ENCODE data around the gene COX19.

COX19 gene

GRCh38 chr7:990352-990932 lies 15.1 kb upstream of the COX19 start:
- H3K9me3 Mint-ChIP-seq, result no peaks in the 10 kb centered on the region
- H3K27me3 Mint-ChIP-seq, result peaks cover 3% of the 10 kb centered on the region
- ATAC-seq (no peak), DNase-seq (no peak)
- H3K36me3 Mint-ChIP-seq (ENCODE audit: low read depth), result no peaks in the 10 kb centered on the region
- H3K27ac Mint-ChIP-seq, result no peak overlapping the region
- H3K4me1 Mint-ChIP-seq, result peaks cover 5% of the 10 kb centered on the region
- no peak overlapping the region for H3K4me3 Mint-ChIP-seq

GRCh38 chr7:988963-989529 lies 13.7 kb upstream of the COX19 start:
- H3K27me3 Mint-ChIP-seq, result peaks cover 3% of the 10 kb centered on the region
- no peaks in the 10 kb centered on the region for H3K36me3 Mint-ChIP-seq (ENCODE audit: low read depth)
- no peak for DNase-seq
- H3K9me3 Mint-ChIP-seq, result no peaks in the 10 kb centered on the region
- peaks cover 5% of the 10 kb centered on the region for H3K4me1 Mint-ChIP-seq
- no peak for ATAC-seq
- no peak overlapping the region for H3K27ac Mint-ChIP-seq
- no peak overlapping the region for H3K4me3 Mint-ChIP-seq

- Mint-ChIP-seq H3K4me3 (no peak overlapping the region), H3K9me3 (no peaks in the 10 kb centered on the region), H3K27ac (no peak overlapping the region), H3K27me3 (peaks cover 3% of the 10 kb centered on the region), H3K36me3 (ENCODE audit: low read depth) (no peaks in the 10 kb centered on the region), H3K4me1 (peaks cover 5% of the 10 kb centered on the region)
- no peak for DNase-seq
- no peak for ATAC-seq
Measured at GRCh38 chr7:988426-988911, 13.1 kb upstream of the COX19 start.

DNA sequence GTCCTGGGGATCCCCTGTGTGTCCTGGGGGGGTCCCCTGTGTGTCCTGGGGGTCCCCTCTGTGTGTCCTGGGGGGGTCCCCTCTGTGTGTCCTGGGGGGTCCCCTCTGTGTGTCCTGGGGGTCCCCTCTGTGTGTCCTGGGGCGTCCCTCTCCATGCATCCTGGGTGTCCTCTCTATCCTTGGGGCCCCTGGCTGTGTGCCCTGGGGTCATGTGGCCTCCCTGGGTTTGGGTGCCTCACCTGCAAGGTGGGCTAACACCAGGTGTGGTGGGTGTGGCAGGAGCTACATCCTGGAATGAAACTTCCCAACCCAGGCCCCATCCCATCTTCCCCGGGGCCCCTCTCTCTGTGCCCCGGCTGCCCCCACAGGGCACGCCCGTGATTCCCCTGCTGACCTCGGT lies 12.6 kb upstream of the COX19 start:
- DNase-seq (no peak), ATAC-seq (no peak)
- H3K9me3 Mint-ChIP-seq, result no peaks in the 10 kb centered on the region
- peaks cover 2% of the 10 kb centered on the region for H3K4me1 Mint-ChIP-seq
- H3K27ac Mint-ChIP-seq, result no peak overlapping the region
- no peak overlapping the region for H3K4me3 Mint-ChIP-seq
- peaks cover 3% of the 10 kb centered on the region for H3K27me3 Mint-ChIP-seq
- H3K36me3 Mint-ChIP-seq (ENCODE audit: low read depth), result no peaks in the 10 kb centered on the region

DNA sequence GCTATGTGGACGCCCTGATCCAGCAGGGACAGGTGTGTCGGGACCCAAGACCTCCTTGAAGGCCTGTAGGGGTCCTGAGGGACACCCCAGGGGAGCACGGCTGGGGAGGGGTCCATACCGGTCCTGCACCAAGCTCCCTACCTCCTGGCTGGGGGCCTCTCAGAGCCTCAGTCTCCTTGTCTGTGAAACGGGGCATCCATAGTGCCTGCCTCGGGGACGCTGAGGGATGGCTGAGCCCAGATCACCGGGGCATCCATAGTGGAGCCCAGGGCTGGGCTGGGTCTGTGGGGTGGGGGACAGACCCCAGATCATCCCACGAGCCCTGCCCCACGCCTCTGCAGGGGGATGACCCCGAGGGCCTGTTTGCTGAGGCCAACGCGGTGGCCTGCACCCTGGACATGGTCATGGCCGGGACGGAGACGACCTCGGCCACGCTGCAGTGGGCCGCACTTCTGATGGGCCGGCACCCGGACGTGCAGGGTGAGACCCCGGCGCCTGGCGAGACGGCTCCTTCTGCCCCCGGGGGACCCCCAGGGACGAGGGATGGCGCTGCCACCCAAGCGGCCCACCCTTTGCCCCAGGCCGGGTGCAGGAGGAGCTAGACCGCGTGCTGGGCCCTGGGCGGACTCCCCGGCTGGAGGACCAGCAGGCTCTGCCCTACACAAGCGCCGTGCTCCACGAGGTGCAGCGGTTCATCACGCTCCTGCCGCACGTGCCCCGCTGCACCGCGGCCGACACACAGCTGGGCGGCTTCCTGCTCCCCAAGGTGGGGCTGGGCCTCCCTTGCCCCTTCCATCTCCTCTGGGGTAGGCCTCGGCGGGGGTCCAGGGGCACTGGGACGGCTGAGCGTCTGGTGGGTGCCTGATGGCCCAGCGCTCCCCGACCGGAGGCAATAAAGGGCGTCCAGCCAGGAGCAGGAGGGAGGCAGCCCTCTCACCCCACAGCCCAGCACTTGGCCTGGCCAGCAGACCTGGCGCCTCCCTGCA lies 11.7 kb upstream of the COX19 start:
- Mint-ChIP-seq H3K4me1 (no peaks in the 10 kb centered on the region), H3K4me3 (no peak overlapping the region), H3K27ac (no peak overlapping the region), H3K9me3 (no peaks in the 10 kb centered on the region), H3K27me3 (peaks cover 3% of the 10 kb centered on the region), H3K36me3 (ENCODE audit: low read depth) (no peaks in the 10 kb centered on the region)
- no peak for ATAC-seq
- no peak for DNase-seq

DNA sequence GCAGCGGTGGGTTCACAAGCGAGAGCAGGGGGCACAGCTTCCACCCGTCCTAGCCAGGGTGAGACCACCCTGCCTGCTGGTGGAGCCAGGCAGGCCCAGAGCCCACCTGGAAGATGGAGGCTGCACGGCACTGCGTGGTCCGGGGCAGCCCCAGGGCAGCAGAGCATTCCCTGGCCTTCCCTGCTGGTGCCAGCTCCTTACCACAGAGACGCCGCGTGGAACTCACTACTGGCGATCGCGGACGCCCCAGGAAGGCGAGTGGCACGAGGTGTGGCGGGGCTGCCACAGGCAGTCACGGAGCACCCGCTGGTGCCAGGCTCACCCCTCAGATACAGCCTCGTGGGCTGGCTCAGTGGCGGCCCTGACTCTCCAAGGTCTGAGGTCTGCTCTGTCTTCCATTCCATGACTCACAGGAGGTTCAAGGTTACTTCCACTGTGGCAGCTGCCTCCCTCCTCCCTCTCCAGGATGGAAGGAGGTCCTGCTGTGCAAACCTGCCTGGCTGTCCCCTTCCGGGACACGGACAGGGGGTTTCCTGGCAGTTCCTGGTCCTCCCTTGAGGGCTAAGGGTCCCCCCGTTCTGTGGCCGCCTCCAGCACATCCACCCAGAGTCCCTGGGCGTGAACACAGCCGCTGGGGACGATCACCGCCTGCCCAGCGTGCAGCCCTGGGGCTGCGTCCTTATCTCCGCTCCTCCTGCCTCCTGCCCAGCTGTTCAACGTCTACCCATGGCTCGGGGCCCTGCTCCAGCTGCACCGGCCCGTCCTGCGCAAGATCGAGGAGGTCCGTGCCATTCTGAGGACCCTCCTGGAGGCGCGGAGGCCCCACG lies 10.8 kb upstream of the COX19 start:
- H3K27ac Mint-ChIP-seq, result no peak overlapping the region
- no peaks in the 10 kb centered on the region for H3K9me3 Mint-ChIP-seq
- H3K36me3 Mint-ChIP-seq (ENCODE audit: low read depth), result no peaks in the 10 kb centered on the region
- H3K4me3 Mint-ChIP-seq, result no peak overlapping the region
- H3K27me3 Mint-ChIP-seq, result peaks cover 3% of the 10 kb centered on the region
- H3K4me1 Mint-ChIP-seq, result no peaks in the 10 kb centered on the region
- no peak for DNase-seq
- no peak for ATAC-seq

DNA sequence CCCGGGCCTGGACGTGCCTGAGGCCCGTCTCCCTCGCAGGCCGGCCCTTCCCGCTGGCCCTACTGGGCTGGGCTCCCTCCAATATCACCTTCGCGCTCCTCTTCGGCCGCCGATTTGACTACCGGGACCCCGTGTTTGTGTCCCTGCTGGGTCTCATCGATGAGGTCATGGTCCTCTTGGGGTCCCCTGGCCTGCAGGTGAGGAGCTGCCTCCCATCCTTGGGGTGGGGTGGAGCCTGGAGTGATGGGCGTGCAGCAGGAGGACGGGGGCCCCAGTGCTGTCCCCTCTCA lies 9.7 kb upstream of the COX19 start:
- H3K4me1 Mint-ChIP-seq, result no peaks in the 10 kb centered on the region
- DNase-seq (no peak), ATAC-seq (no peak)
- no peak overlapping the region for H3K4me3 Mint-ChIP-seq
- no peaks in the 10 kb centered on the region for H3K36me3 Mint-ChIP-seq (ENCODE audit: low read depth)
- peaks cover 3% of the 10 kb centered on the region for H3K27me3 Mint-ChIP-seq
- no peak overlapping the region for H3K27ac Mint-ChIP-seq
- H3K9me3 Mint-ChIP-seq, result no peaks in the 10 kb centered on the region

- no peak overlapping the region for H3K27ac Mint-ChIP-seq
- H3K4me3 Mint-ChIP-seq, result no peak overlapping the region
- H3K27me3 Mint-ChIP-seq, result peaks cover 3% of the 10 kb centered on the region
- H3K9me3 Mint-ChIP-seq, result no peaks in the 10 kb centered on the region
- no peak for DNase-seq
- H3K4me1 Mint-ChIP-seq, result no peaks in the 10 kb centered on the region
- no peak for ATAC-seq
- H3K36me3 Mint-ChIP-seq (ENCODE audit: low read depth), result no peaks in the 10 kb centered on the region
Measured at GRCh38 chr7:984361-985126, 9.2 kb upstream of the COX19 start.

GRCh38 chr7:983616-984071 lies 8.3 kb upstream of the COX19 start:
- Mint-ChIP-seq H3K4me1 (no peaks in the 10 kb centered on the region), H3K36me3 (ENCODE audit: low read depth) (no peaks in the 10 kb centered on the region), H3K27me3 (peaks cover 3% of the 10 kb centered on the region), H3K9me3 (no peaks in the 10 kb centered on the region), H3K27ac (no peak overlapping the region), H3K4me3 (no peak overlapping the region)
- no peak for ATAC-seq
- DNase-seq, result no peak

- Mint-ChIP-seq H3K9me3 (no peaks in the 10 kb centered on the region), H3K36me3 (ENCODE audit: low read depth) (no peaks in the 10 kb centered on the region), H3K27me3 (peaks cover 3% of the 10 kb centered on the region), H3K4me1 (no peaks in the 10 kb centered on the region), H3K27ac (no peak within 1 kb of the TSS), H3K4me3 (no peak within 1 kb of the TSS)
- DNase-seq (no peak), ATAC-seq (no peak)
Measured at GRCh38 chr7:983004-983615, 7.8 kb upstream of the COX19 start, which contains the start of gene CYP2W1. Gene CYP2W1, plus strand, starts transcription at chr7:983181. Its CDS starts 31 bp downstream, at chr7:983212.

DNA sequence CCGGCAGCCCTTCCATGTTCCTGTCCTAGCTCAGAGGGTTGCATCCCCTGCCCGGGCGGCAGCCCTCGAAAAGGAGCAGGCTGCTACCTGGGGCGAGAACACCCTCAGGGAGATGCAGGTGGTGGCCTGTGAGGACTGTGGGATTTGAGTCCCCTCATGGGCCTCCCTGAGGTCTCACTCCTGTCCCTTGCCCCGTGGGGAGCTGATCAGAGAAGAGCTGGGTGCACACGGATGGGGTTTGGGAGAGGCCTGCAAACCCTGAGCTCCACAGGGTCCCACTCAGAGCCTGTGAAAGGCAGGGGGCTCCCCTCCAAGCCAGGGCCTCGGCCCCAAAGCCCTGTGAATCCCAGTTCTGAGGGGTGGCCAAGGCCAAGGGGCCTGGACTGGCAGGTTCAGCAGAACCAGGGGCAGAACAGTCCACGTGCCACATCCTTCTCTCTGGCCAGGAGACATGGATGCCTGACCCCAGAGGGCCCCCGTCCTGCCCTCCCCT lies 7.2 kb upstream of the COX19 start:
- H3K4me1 Mint-ChIP-seq, result no peaks in the 10 kb centered on the region
- H3K4me3 Mint-ChIP-seq, result no peak overlapping the region
- no peak overlapping the region for H3K27ac Mint-ChIP-seq
- ATAC-seq (no peak), DNase-seq (no peak)
- H3K27me3 Mint-ChIP-seq, result peaks cover 3% of the 10 kb centered on the region
- H3K9me3 Mint-ChIP-seq, result no peaks in the 10 kb centered on the region
- no peaks in the 10 kb centered on the region for H3K36me3 Mint-ChIP-seq (ENCODE audit: low read depth)

DNA sequence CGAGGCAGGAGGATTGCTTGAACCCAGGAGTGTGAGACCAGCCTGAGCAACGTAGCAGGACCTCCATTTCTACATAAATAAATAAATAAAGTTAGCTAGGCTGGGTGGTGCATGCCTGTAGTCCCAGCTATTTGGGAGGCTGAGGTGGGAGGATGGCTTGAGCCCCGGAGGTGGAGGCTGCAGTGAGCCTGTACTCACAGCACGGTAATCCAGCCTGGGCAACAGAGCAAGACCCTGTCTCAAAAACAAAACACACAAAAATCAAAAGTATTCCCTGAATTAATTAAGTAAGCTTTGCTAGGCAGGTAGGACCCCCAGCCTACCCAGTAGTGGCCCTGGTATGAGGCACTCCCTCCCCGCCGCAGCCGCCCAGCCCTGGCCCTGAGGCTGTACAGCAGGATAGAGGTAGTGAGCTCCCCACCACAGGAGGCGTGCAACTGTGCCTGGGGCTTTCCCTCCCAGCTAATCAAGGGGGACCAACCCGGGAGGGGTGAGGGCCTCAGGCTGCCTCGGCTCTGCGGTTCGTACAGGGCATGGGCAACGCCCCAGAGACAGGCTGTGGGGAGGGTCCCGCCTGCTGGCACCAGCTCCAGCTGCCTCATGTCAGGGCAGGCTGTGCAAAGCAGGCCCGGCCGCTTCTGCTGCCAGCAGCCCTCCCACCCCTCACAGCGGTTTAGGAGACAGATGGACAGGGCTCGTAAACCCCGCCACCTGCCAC lies 6.6 kb upstream of the COX19 start:
- ATAC-seq (no peak), DNase-seq (no peak)
- no peaks in the 10 kb centered on the region for H3K36me3 Mint-ChIP-seq (ENCODE audit: low read depth)
- no peak overlapping the region for H3K4me3 Mint-ChIP-seq
- no peak overlapping the region for H3K27ac Mint-ChIP-seq
- H3K27me3 Mint-ChIP-seq, result peaks cover 3% of the 10 kb centered on the region
- no peaks in the 10 kb centered on the region for H3K4me1 Mint-ChIP-seq
- H3K9me3 Mint-ChIP-seq, result no peaks in the 10 kb centered on the region
